IMR-90 (cell line): ENCODE data around the gene S1PR4. TPM values are rescaled to one million over a fixed set of nuclear protein-coding genes. Genes with fewer than 3 reads are reported as not detected.

Source experiments
- ATAC-seq: fragments of 200-7000 bp; cut with Tn5 transposase; 2 replicates; pipeline ENCODE4 v1.9.1; 2020; ENCODE audit warnings: low read depth, mild to moderate bottlenecking, moderate library complexity
- BruUV-seq: library from RNA; stranded (reverse); fragments of 400-500 nt; replicated peaks from 2 replicates; lab custom pipeline; 2021; lab: Mats Ljungman, UMichigan
- CTCF ChIA-PET: fragments of 300-600 bp; formaldehyde crosslinking; extraction: SDS; loops from one replicate; lab custom pipeline; 2021; ENCODE audit warnings: antibody characterized with exemption; lab: Yijun Ruan, JAX
- POLR2A ChIA-PET: fragments of 300-600 bp; sonication (Branson Sonifier 250); formaldehyde crosslinking; loops from one replicate; lab custom pipeline; 2022; ENCODE audit warnings: antibody characterized with exemption; ENCODE audit not compliant: unreplicated experiment; lab: Charles Lee
- DNase-seq: peaks from one replicate; pipeline ENCODE4 v3.0.0; 2013
- H2AFZ ChIP-seq: replicated peaks from 2 replicates; pipeline ENCODE3; 2013; ENCODE audit warnings: low read length, mild to moderate bottlenecking; ENCODE audit not compliant: poor library complexity
- H2AK5ac ChIP-seq: 2 replicates; pipeline ENCODE4 v1.6.1; 2013; ENCODE audit warnings: low read depth, low read length, inconsistent platforms
- H2AK9ac ChIP-seq: replicated peaks from 2 replicates; pipeline ENCODE3; 2013; ENCODE audit warnings: mild to moderate bottlenecking, low read depth, low read length, moderate library complexity; ENCODE audit not compliant: poor library complexity
- H2BK120ac ChIP-seq: 2 replicates; pipeline ENCODE4 v1.6.1; 2013; ENCODE audit warnings: low read depth, low read length, inconsistent platforms
- H2BK15ac ChIP-seq: 3 replicates; pipeline ENCODE4 v1.6.1; 2013; ENCODE audit warnings: low read depth, low read length, inconsistent platforms
- H2BK20ac ChIP-seq: 2 replicates; pipeline ENCODE4 v1.6.1; 2013; ENCODE audit warnings: low read depth, mild to moderate bottlenecking, inconsistent platforms, low read length, moderate library complexity
- H2BK5ac ChIP-seq: 2 replicates; pipeline ENCODE4 v1.6.1; 2013; ENCODE audit warnings: mild to moderate bottlenecking, low read depth, low read length, inconsistent platforms; ENCODE audit not compliant: poor library complexity, severe bottlenecking
- H3K14ac ChIP-seq: replicated peaks from 2 replicates; pipeline ENCODE4 v1.6.1; 2013; ENCODE audit warnings: low read depth, low read length, inconsistent platforms
- H3K18ac ChIP-seq: 2 replicates; pipeline ENCODE4 v1.6.1; 2013; ENCODE audit warnings: low read depth, low read length, control low read depth
- H3K23ac ChIP-seq: 2 replicates; pipeline ENCODE4 v1.6.1; 2013; ENCODE audit warnings: low read depth, low read length, inconsistent platforms
- H3K27ac ChIP-seq: 2 replicates; pipeline ENCODE4 v1.5.1; 2013; ENCODE audit warnings: mild to moderate bottlenecking, control low read depth, low read length; ENCODE audit not compliant: insufficient read depth
- H3K27me3 ChIP-seq: 2 replicates; pipeline ENCODE4 v1.6.1; 2013; ENCODE audit warnings: low read length; ENCODE audit not compliant: control insufficient read depth, insufficient read depth
- H3K36me3 ChIP-seq: 2 replicates; pipeline ENCODE4 v1.6.1; 2013; ENCODE audit warnings: low read length, mixed read lengths; ENCODE audit not compliant: control insufficient read depth, insufficient read depth
- H3K4ac ChIP-seq: 2 replicates; pipeline ENCODE4 v1.6.1; 2013; ENCODE audit warnings: low read depth, low read length, inconsistent platforms
- H3K4me1 ChIP-seq: 2 replicates; pipeline ENCODE4 v1.6.1; 2013; ENCODE audit warnings: low read length, mixed read lengths; ENCODE audit not compliant: control insufficient read depth, insufficient read depth
- H3K4me2 ChIP-seq: 2 replicates; pipeline ENCODE4 v1.6.1; 2013; ENCODE audit warnings: low read depth, mild to moderate bottlenecking, control low read depth, low read length, moderate library complexity
- H3K4me3 ChIP-seq: 2 replicates; pipeline ENCODE4 v1.5.1; 2013; ENCODE audit warnings: low read depth, mild to moderate bottlenecking, control low read depth, low read length, moderate library complexity; ENCODE audit not compliant: insufficient read depth
- H3K56ac ChIP-seq: 2 replicates; pipeline ENCODE4 v1.6.1; 2013; ENCODE audit warnings: low read length, inconsistent platforms; ENCODE audit not compliant: insufficient read depth; ENCODE audit errors: extremely low read depth
- H3K79me1 ChIP-seq, 2 experiments: 2 replicates each; pipeline ENCODE4 v1.6.1; 2013; ENCODE audit warnings: low read length in 2 of 2, inconsistent platforms in 1 of 2, low read depth in 1 of 2
- H3K9ac ChIP-seq: 2 replicates; pipeline ENCODE4 v1.6.1; 2013; ENCODE audit warnings: low read depth, low read length, control low read depth
- H3K9me1 ChIP-seq: 2 replicates; pipeline ENCODE4 v1.6.1; 2013; ENCODE audit warnings: low read length, inconsistent platforms; ENCODE audit not compliant: insufficient read depth
- H3K9me3 ChIP-seq: 2 replicates; pipeline ENCODE4 v1.6.1; 2013; ENCODE audit warnings: low read length; ENCODE audit not compliant: control insufficient read depth, insufficient read depth
- H4K20me1 ChIP-seq: 2 replicates; pipeline ENCODE4 v1.6.1; 2013; ENCODE audit warnings: low read length, inconsistent platforms; ENCODE audit not compliant: insufficient read depth
- H4K5ac ChIP-seq: 2 replicates; pipeline ENCODE4 v1.6.1; 2013; ENCODE audit warnings: mild to moderate bottlenecking, low read depth, low read length, control low read depth
- H4K8ac ChIP-seq, 2 experiments: 2 replicates each; pipeline ENCODE4 v1.6.1; 2013; ENCODE audit warnings: low read depth in 2 of 2, low read length in 2 of 2, control low read depth in 1 of 2, inconsistent platforms in 1 of 2
- H4K91ac ChIP-seq: 2 replicates; pipeline ENCODE4 v1.6.1; 2013; ENCODE audit warnings: low read depth, low read length, inconsistent platforms; ENCODE audit not compliant: insufficient read depth
- BHLHE40 ChIP-seq: fragments of 150-350 bp; IDR thresholded peaks from 2 replicates; pipeline ENCODE4 v1.6.1; 2016; ENCODE audit warnings: mild to moderate bottlenecking, low read depth, low read length
- FOS ChIP-seq: fragments of 150-350 bp; IDR thresholded peaks from 2 replicates; pipeline ENCODE4 v1.6.1; 2016; ENCODE audit warnings: low read depth, low read length
- MAFK ChIP-seq: IDR thresholded peaks from 2 replicates; pipeline ENCODE4 v1.6.1; 2012; ENCODE audit warnings: low read depth, low read length, improper control_type of control experiment
- MXI1 ChIP-seq: IDR thresholded peaks from 2 replicates; pipeline ENCODE4 v1.6.1; 2012; ENCODE audit warnings: low read depth, mild to moderate bottlenecking, low read length, moderate library complexity, borderline replicate concordance
- NFE2L2 ChIP-seq: fragments of 150-350 bp; IDR thresholded peaks from 2 replicates; pipeline ENCODE4 v1.6.1; 2016; ENCODE audit warnings: low read depth, mild to moderate bottlenecking, low read length
- POLR2A ChIP-seq: IDR thresholded peaks from 2 replicates; pipeline ENCODE4 v1.6.1; 2012; ENCODE audit warnings: mild to moderate bottlenecking, low read depth, low read length
- RAD21 ChIP-seq: IDR thresholded peaks from 2 replicates; pipeline ENCODE4 v1.6.1; 2012; ENCODE audit warnings: low read length, improper control_type of control experiment
- RCOR1 ChIP-seq: IDR thresholded peaks from 2 replicates; pipeline ENCODE4 v1.6.1; 2012; ENCODE audit warnings: mild to moderate bottlenecking, low read length, improper control_type of control experiment; ENCODE audit not compliant: insufficient replicate concordance
- SMC3 ChIP-seq: fragments of 150-350 bp; IDR thresholded peaks from 2 replicates; pipeline ENCODE4 v1.6.1; 2016; ENCODE audit warnings: low read depth, mild to moderate bottlenecking, antibody characterized with exemption, low read length, moderate library complexity
- USF2 ChIP-seq: fragments of 150-350 bp; IDR thresholded peaks from 2 replicates; pipeline ENCODE4 v1.6.1; 2017; ENCODE audit warnings: mild to moderate bottlenecking, antibody characterized with exemption, low read length, low read depth
- WGBS, 2 experiments: methylation state at CpG; one replicate each; pipeline versions ENCODE4 v1.1.5 to v1.1.7; 2013; ENCODE audit warnings: missing lambda C conversion rate in 2 of 2; ENCODE audit not compliant: insufficient read length in 1 of 2; ENCODE audit errors: extremely low coverage in 2 of 2; 5-methylcytosine and 5-hydroxymethylcytosine counted together
- dilution Hi-C: fragments of 300-500 bp; cut with HindIII; formaldehyde crosslinking; loops from one replicate; pipeline ENCODE4 v1.14.3; 2018; ENCODE audit warnings: low sequenced_read_pairs; ENCODE audit not compliant: unreplicated experiment
- in situ Hi-C: fragments of 300-500 bp; cut with MboI; formaldehyde crosslinking; loops from 3 replicates; pipeline ENCODE4 v1.14.3; 2019; ENCODE audit warnings: low sequenced_read_pairs, inconsistent platforms, mixed read lengths
- intact Hi-C: fragments of 100-400 bp; cut with micrococcal nuclease; formaldehyde crosslinking; loops from 2 replicates; pipeline ENCODE4 v1.10.0; 2022
- polyA plus RNA-seq, 3 experiments: library from polyadenylated mRNA; depleted of rRNA; stranded (reverse); fragments of >200 nt; gene quantifications; 2 replicates each; pipeline ENCODE4 v1.2.3, GENCODE V29; 2012; ENCODE audit warnings: low replicate concordance in 1 of 3
- total RNA-seq: library from RNA; depleted of rRNA; stranded (reverse); fragments of >200 nt; gene quantifications from 2 replicates; pipeline ENCODE4 v1.2.3, GENCODE V29; 2012
- TF ChIP-seq, protein P1 (sequence below): conservative IDR thresholded peaks from 2 replicates; pipeline ENCODE4 v1.5.1; 2012; ENCODE audit warnings: mild to moderate bottlenecking, low read depth, low read length, improper control_type of control experiment

S1PR4 gene
- total and polyA plus RNA-seq, 2 of the 4 experiments (the other 2 are of a cell fraction), result not detected

DNA sequence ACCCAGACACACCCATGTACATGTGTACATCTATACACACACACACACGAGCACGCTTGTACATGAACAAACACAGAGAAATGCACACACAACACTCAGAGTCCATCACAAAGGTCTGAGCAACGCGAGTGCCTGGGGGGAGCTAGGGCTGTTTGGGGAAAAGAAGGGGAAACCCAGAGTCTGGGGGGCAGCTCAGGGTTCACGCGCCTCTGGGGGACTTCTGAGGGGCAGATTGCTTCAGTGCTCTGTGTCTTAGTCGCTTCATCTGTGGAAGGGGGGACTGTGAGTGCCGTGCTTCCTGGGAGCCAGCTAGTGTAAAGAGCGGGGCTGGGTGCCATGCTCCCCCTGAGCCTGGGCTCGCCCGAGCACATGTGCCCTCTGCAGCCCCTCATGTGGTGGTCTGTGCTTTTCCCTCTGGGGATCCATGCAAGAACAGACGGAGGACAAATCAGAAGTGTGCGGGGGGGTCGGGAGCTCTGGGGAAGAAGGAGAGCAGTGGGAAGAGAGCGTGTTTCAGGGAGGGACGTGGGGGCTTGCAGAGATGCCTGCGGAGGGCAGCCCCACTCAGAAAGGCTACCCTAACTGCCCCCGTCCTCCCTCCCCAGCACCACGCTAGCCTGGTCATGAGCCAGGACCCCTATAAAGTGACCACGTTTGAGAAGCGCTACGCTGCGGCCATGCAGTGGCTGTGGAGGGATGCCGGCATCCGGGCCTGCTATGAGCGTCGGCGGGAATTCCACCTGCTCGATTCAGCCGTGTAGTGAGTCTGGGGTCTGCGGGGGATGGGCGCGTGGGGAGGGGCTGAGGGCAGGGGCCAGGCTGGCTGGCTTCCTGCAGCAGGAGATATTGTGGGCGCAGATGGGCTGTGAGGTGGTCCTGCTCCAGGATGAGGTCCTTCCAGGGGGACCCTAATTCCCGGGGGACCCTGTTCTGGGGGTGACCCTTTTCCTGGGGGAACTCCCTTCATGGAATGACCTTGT is 28.8 kb upstream of the S1PR4 start (continued):
- TF ChIP-seq MXI1 (no peak), RAD21 (no peak)

DNA sequence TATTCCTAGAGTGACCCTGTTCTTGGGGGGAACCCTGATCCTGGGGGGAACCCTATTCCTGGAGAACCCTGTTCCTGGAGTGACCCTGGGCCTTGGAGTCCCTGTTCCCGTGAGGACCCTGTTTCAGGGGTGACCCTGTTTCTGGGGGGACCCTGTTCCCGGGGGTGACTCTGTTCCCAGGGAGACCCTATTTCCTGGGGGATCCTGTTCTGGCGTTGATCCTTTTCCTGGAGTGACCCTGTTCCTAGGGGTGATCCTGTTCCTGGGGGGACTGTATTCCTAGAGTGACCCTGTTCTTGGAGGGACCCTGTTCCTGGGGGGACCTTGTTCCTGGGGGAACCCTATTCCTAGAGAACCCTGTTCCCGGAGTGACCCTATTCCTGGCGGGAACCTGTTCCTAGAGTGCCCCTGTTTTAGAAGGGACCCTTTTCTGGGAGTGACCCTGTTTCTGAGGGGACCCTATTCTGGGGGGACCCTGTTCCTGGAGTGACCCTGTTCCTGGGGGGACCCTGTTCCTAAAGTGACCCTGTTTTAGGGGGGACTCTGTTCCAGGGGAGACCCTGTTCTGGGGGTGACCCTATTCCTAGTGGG is 27.7 kb upstream of the S1PR4 start:
- H4K8ac ChIP-seq, result no peak overlapping the region
- no peaks in the 10 kb centered on the region for H3K36me3 ChIP-seq
- H4K20me1 ChIP-seq, result no peaks in the 10 kb centered on the region; the same call in 1 of the 2 replicates
- no peak overlapping the region for H3K4ac ChIP-seq
- no peak overlapping the region for H2AK5ac ChIP-seq
- H3K9ac ChIP-seq, result no peak overlapping the region
- H3K18ac ChIP-seq, result no peak overlapping the region
- peaks cover 0 to 13% of the 10 kb centered on the region in 2 experiments; a peak in 1 of 4 replicates for H3K79me1 ChIP-seq
- no peak overlapping the region; the same call in 1 of the 2 replicates for H4K91ac ChIP-seq
- no CpG with 5 or more reads among the region's 5 CpGs for WGBS, 2 experiments
- ChIA-PET POLR2A (no interaction called here), CTCF (no interaction called here)
- H3K9me1 ChIP-seq, result peaks cover 15% of the 10 kb centered on the region; the same call in 1 of the 2 replicates
- no peak overlapping the region for H3K56ac ChIP-seq
- no peaks in the 10 kb centered on the region for H3K27me3 ChIP-seq
- peaks cover 4% of the 10 kb centered on the region; the same call in 1 of the 2 replicates for H3K4me1 ChIP-seq
- H3K14ac ChIP-seq, result no peak overlapping the region
- dilution Hi-C loops (no loop called here), in situ Hi-C loops (no loop called here), intact Hi-C loops (no loop called here)
- H2BK5ac ChIP-seq, result no peak overlapping the region
- H3K4me2 ChIP-seq, result no peak overlapping the region
- ATAC-seq, result no peak
- TF ChIP-seq MAFK (no peak), POLR2A (no peak), RAD21 (no peak), BHLHE40 (no peak), NFE2L2 (no peak), RCOR1 (no peak), FOS (no peak), USF2 (no peak), SMC3 (no peak)
- TF ChIP-seq, protein P1, sequence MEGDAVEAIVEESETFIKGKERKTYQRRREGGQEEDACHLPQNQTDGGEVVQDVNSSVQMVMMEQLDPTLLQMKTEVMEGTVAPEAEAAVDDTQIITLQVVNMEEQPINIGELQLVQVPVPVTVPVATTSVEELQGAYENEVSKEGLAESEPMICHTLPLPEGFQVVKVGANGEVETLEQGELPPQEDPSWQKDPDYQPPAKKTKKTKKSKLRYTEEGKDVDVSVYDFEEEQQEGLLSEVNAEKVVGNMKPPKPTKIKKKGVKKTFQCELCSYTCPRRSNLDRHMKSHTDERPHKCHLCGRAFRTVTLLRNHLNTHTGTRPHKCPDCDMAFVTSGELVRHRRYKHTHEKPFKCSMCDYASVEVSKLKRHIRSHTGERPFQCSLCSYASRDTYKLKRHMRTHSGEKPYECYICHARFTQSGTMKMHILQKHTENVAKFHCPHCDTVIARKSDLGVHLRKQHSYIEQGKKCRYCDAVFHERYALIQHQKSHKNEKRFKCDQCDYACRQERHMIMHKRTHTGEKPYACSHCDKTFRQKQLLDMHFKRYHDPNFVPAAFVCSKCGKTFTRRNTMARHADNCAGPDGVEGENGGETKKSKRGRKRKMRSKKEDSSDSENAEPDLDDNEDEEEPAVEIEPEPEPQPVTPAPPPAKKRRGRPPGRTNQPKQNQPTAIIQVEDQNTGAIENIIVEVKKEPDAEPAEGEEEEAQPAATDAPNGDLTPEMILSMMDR, result no peak
- H3K23ac ChIP-seq, result no peak overlapping the region
- no TSS peak for BruUV-seq
- H2AK9ac ChIP-seq, result no peak overlapping the region
- 0 out of 2 replicates have a peak overlapping the region, but pooled peaks have one; percentile 7 for H2BK20ac ChIP-seq
- H2AFZ ChIP-seq, result peak overlapping the region; percentile 69
- DNase-seq, result no peak
- H3K4me3 ChIP-seq, result no peak overlapping the region
- no peak overlapping the region for H2BK15ac ChIP-seq
- no peak overlapping the region for H4K5ac ChIP-seq
- no peak overlapping the region for H3K27ac ChIP-seq
- H3K9me3 ChIP-seq, result no peaks in the 10 kb centered on the region
- H2BK120ac ChIP-seq, result no peak overlapping the region
